Hepatocyte (in vitro differentiated cells): ENCODE data around the gene SLC13A3. TPM values are rescaled to one million over a fixed set of nuclear protein-coding genes. Genes with fewer than 3 reads are reported as not detected.

ENCODE experiments used
- DNase-seq: peaks from one replicate; pipeline ENCODE4 v3.0.0-alpha.2; 2016; ENCODE audit warnings: low spot score
- H2AFZ ChIP-seq: fragments of 200-600 bp; sonication (generic); 2 replicates; pipeline ENCODE4 v1.6.0; 2016; ENCODE audit warnings: antibody characterized with exemption, mild to moderate bottlenecking
- H3K27ac ChIP-seq: fragments of 200-600 bp; sonication (generic); 2 replicates; pipeline ENCODE4 v1.5.1; 2016; ENCODE audit warnings: mild to moderate bottlenecking
- H3K27me3 ChIP-seq: fragments of 200-600 bp; sonication (generic); 2 replicates; pipeline ENCODE4 v1.6.1; 2016
- H3K36me3 ChIP-seq: fragments of 200-600 bp; sonication (generic); replicated peaks from 2 replicates; pipeline ENCODE4 v1.5.1; 2016; ENCODE audit warnings: low read depth; ENCODE audit not compliant: insufficient read depth
- H3K4me1 ChIP-seq: fragments of 200-600 bp; sonication (generic); 2 replicates; pipeline ENCODE4 v1.5.1; 2016; ENCODE audit warnings: mild to moderate bottlenecking, moderate library complexity; ENCODE audit not compliant: insufficient read depth
- H3K4me2 ChIP-seq: fragments of 200-600 bp; sonication (generic); 2 replicates; pipeline ENCODE4 v1.6.0; 2016
- H3K4me3 ChIP-seq: fragments of 200-600 bp; sonication (generic); 2 replicates; pipeline ENCODE4 v1.5.1; 2016; ENCODE audit warnings: mild to moderate bottlenecking
- H3K79me2 ChIP-seq: fragments of 200-600 bp; sonication (generic); 2 replicates; pipeline ENCODE4 v1.6.0; 2017; ENCODE audit warnings: mild to moderate bottlenecking
- H3K9me2 ChIP-seq: fragments of 200-600 bp; sonication (generic); replicated peaks from 2 replicates; pipeline ENCODE4 v1.6.0; 2017; ENCODE audit warnings: mild to moderate bottlenecking; ENCODE audit not compliant: insufficient read depth
- H3K9me3 ChIP-seq: fragments of 200-600 bp; sonication (generic); 2 replicates; pipeline ENCODE4 v1.5.1; 2016; ENCODE audit warnings: low read depth, mild to moderate bottlenecking
- H4K20me1 ChIP-seq: fragments of 200-600 bp; sonication (generic); 2 replicates; pipeline ENCODE4 v1.6.0; 2016; ENCODE audit warnings: mild to moderate bottlenecking; ENCODE audit not compliant: insufficient read depth, poor library complexity, severe bottlenecking
- CTCF ChIP-seq: fragments of 200-600 bp; sonication (generic); IDR thresholded peaks from 2 replicates; pipeline ENCODE4 v1.5.1; 2016; ENCODE audit warnings: antibody characterized with exemption, mild to moderate bottlenecking; ENCODE audit not compliant: poor library complexity
- EZH2 ChIP-seq: fragments of 200-600 bp; sonication (generic); IDR thresholded peaks from 2 replicates; pipeline ENCODE4 v1.6.1; 2016; ENCODE audit warnings: antibody characterized with exemption, mild to moderate bottlenecking, borderline replicate concordance
- EZH2phosphoT487 ChIP-seq: fragments of 200-600 bp; sonication (generic); IDR thresholded peaks from one replicate; pipeline ENCODE4 v1.6.1; 2018; ENCODE audit warnings: antibody characterized with exemption, mild to moderate bottlenecking, low read depth, moderate library complexity; ENCODE audit not compliant: unreplicated experiment, severe bottlenecking
- WGBS: methylation state at CpG from one replicate; pipeline ENCODE4 v1.1.6; 2016; ENCODE audit warnings: low lambda C conversion rate; ENCODE audit errors: missing lambda C conversion rate; 5-methylcytosine and 5-hydroxymethylcytosine counted together
- polyA plus RNA-seq: library from polyadenylated mRNA; unstranded; fragments of >200 nt; fragmentation: Nextera tagmentation; extraction: Ambion mirVana; gene quantifications from 2 replicates; pipeline ENCODE4 v1.2.1, GENCODE V29; 2016
- total RNA-seq: library from RNA; depleted of rRNA; stranded (reverse); fragments of >200 nt; gene quantifications from 2 replicates; pipeline ENCODE4 v1.2.3, GENCODE V29; 2014

SLC13A3 gene
- total and polyA plus RNA-seq, 2 experiments from 2014 or later: 1.8 to 9.4 TPM

- H3K27me3 ChIP-seq: peaks cover 17% of the 10 kb centered on the region
- H3K4me1 ChIP-seq: peaks cover 3% of the 10 kb centered on the region
- DNase-seq: no peak
- no peak overlapping the region for H3K27ac ChIP-seq
- no peaks in the 10 kb centered on the region for H3K9me2 ChIP-seq
- H3K4me2 ChIP-seq: no peak overlapping the region
- 86% methylated on average over 3 of the region's 3 CpGs for WGBS
- no peaks in the 10 kb centered on the region for H3K9me3 ChIP-seq
- no peak overlapping the region for H3K4me3 ChIP-seq
- no peak for TF ChIP-seq CTCF
- no peak for TF ChIP-seq EZH2phosphoT487
- TF ChIP-seq EZH2: no peak
- no peaks in the 10 kb centered on the region for H3K36me3 ChIP-seq
- H3K79me2 ChIP-seq: no peaks in the 10 kb centered on the region
- no peak overlapping the region for H2AFZ ChIP-seq
- no peaks in the 10 kb centered on the region for H4K20me1 ChIP-seq
Observed at GRCh38 chr20:46646659-46647380, 4.4 kb downstream of the SLC13A3 start.

GRCh38 chr20:46646122-46646521 is 5.1 kb downstream of the SLC13A3 start:
- Histone ChIP-seq H2AFZ (no peak overlapping the region), H3K4me1 (no peaks in the 10 kb centered on the region), H3K4me3 (no peak overlapping the region), H3K27ac (no peak overlapping the region), H3K4me2 (no peak overlapping the region), H3K9me2 (no peaks in the 10 kb centered on the region), H4K20me1 (no peaks in the 10 kb centered on the region), H3K27me3 (peaks cover 10% of the 10 kb centered on the region), H3K36me3 (no peaks in the 10 kb centered on the region), H3K9me3 (no peaks in the 10 kb centered on the region), H3K79me2 (no peaks in the 10 kb centered on the region)
- WGBS: 90% methylated on average over 4 of the region's 4 CpGs
- no peak for DNase-seq
- no peak for TF ChIP-seq CTCF
- TF ChIP-seq EZH2: no peak
- no peak for TF ChIP-seq EZH2phosphoT487

GRCh38 chr20:46644733-46645132 is 6.5 kb downstream of the SLC13A3 start:
- no peak overlapping the region for H3K4me3 ChIP-seq
- H3K9me2 ChIP-seq: no peaks in the 10 kb centered on the region
- no peak overlapping the region for H3K4me2 ChIP-seq
- no peaks in the 10 kb centered on the region for H3K79me2 ChIP-seq
- no peaks in the 10 kb centered on the region for H3K36me3 ChIP-seq
- 95% methylated on average over 1 of the region's 1 CpG for WGBS
- H4K20me1 ChIP-seq: no peaks in the 10 kb centered on the region
- H3K9me3 ChIP-seq: no peaks in the 10 kb centered on the region
- no peak for TF ChIP-seq CTCF
- TF ChIP-seq EZH2phosphoT487: no peak
- TF ChIP-seq EZH2: no peak
- no peak overlapping the region for H3K27ac ChIP-seq
- no peaks in the 10 kb centered on the region for H3K4me1 ChIP-seq
- no peaks in the 10 kb centered on the region for H3K27me3 ChIP-seq
- H2AFZ ChIP-seq: no peak overlapping the region
- DNase-seq: no peak
